Activated naive CD4-positive, alpha-beta T cell treated with Interleukin-2 at 50 U/mL for 16 hours (primary cell): ENCODE measurements around the gene EPB41L2.

ENCODE experiments used
- DNase-seq: peaks from one replicate; pipeline ENCODE4 v3.0.0-alpha.2; 2020

EPB41L2 gene

GRCh38 chr6:130858498-130859160 lies 204.4 kb downstream of the EPB41L2 start:
- no peak for DNase-seq

- DNase-seq, result no peak
These were observed 205.0 kb downstream of the EPB41L2 start for GRCh38 chr6:130858054-130858453.

GRCh38 chr6:130853555-130854183 lies 209.4 kb downstream of the EPB41L2 start:
- DNase-seq, result no peak

GRCh38 chr6:130852844-130853554 lies 210.0 kb downstream of the EPB41L2 start:
- no peak for DNase-seq

GRCh38 chr6:130851026-130851425 lies 212.0 kb downstream of the EPB41L2 start:
- no peak for DNase-seq

GRCh38 chr6:130849594-130849993 lies 213.5 kb downstream of the EPB41L2 start:
- no peak for DNase-seq

GRCh38 chr6:130848945-130849344 lies 214.1 kb downstream of the EPB41L2 start:
- DNase-seq, result peak; percentile 14

GRCh38 chr6:130847001-130847910 lies 215.8 kb downstream of the EPB41L2 start:
- no peak for DNase-seq

GRCh38 chr6:130846501-130846900 lies 216.5 kb downstream of the EPB41L2 start:
- no peak for DNase-seq

GRCh38 chr6:130843575-130844320 lies 219.3 kb downstream of the EPB41L2 start:
- no peak for DNase-seq

GRCh38 chr6:130841128-130841728 lies 221.8 kb downstream of the EPB41L2 start:
- DNase-seq, result no peak

GRCh38 chr6:130840050-130840449 lies 223.0 kb downstream of the EPB41L2 start:
- no peak for DNase-seq

- no peak for DNase-seq
These were observed 223.7 kb downstream of the EPB41L2 start for GRCh38 chr6:130839379-130839778.

GRCh38 chr6:130838951-130839350 lies 224.1 kb downstream of the EPB41L2 start:
- no peak for DNase-seq

- no peak for DNase-seq
These were observed 224.7 kb downstream of the EPB41L2 start for GRCh38 chr6:130838250-130838860.

GRCh38 chr6:130837067-130837466 lies 226.0 kb downstream of the EPB41L2 start:
- no peak for DNase-seq

GRCh38 chr6:130836055-130836640 lies 226.9 kb downstream of the EPB41L2 start:
- no peak for DNase-seq

GRCh38 chr6:130834482-130835251 lies 228.4 kb downstream of the EPB41L2 start:
- no peak for DNase-seq

GRCh38 chr6:130833569-130833968 lies 229.5 kb downstream of the EPB41L2 start:
- no peak for DNase-seq

GRCh38 chr6:130831607-130832006 lies 231.4 kb downstream of the EPB41L2 start:
- no peak for DNase-seq
